ENCODE measurements around the gene ALDH1L1. TPM values are rescaled to one million over a fixed set of nuclear protein-coding genes. Genes with fewer than 3 reads are reported as not detected.

ALDH1L1 gene
- total and polyA plus RNA-seq, 2 of the 4 experiments (the other 2 are of a cell fraction), result not detected

DNA sequence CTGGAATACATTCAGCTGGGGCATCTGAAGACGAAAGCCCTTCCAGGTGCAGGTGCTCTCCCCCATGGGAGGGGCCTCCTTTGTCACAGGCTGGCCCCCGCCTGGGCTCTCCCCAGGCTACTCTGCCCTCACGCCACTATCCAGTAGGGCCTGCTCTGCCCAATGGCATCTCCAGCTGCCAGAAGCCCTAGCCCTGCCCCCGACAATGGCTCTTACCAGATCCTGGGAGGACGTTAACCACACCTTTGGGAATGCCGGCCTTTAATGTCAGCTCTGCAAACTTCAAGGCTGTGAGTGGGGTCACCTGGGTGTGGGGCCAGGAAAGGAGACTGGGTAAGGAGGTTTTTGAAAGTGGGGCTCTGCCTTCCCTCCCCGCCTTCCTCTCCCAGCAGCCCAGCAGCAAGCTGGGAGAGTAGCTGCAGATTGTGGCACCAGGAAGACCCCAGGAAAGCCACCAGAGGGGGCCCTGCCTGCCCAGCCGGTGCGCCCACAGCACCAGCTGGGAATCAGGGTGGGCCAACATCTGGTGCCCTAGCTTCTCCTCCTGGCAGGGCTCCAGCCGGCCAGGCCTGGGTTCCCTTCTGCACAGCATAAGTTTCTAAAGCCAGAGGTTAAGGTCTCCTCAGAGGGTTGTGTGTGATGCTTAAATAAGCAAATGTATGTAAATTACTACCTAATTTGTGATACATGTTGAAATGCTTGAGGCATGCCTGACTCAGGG, 56.1 kb downstream of the ALDH1L1 start:
- Histone ChIP-seq H2AFZ (replicated peaks; ENCODE audit: low read length, poor library complexity) (no peak overlapping the region), H4K8ac (ENCODE audit: low read depth in 2 of 2, low read length in 2 of 2) (no peak overlapping the region), H3K4me3 (ENCODE audit: insufficient read depth, low read depth, low read length) (no peak overlapping the region), H4K91ac (ENCODE audit: insufficient read depth, low read depth, low read length) (no peak overlapping the region), H3K18ac (ENCODE audit: low read depth, low read length) (no peak overlapping the region), H3K4me2 (ENCODE audit: low read depth, low read length) (no peak overlapping the region), H3K9me1 (ENCODE audit: insufficient read depth, low read length) (no peaks in the 10 kb centered on the region), H4K20me1 (ENCODE audit: insufficient read depth, low read length) (no peaks in the 10 kb centered on the region), H2BK15ac (ENCODE audit: low read depth, low read length) (no peak overlapping the region), H3K4ac (ENCODE audit: low read depth, low read length) (no peak overlapping the region), H3K4me1 (ENCODE audit: control insufficient read depth, insufficient read depth, low read length) (no peaks in the 10 kb centered on the region), H3K9me3 (ENCODE audit: control insufficient read depth, insufficient read depth, low read length) (no peaks in the 10 kb centered on the region), H2BK120ac (ENCODE audit: low read depth, low read length) (no peak overlapping the region), H3K27ac (ENCODE audit: insufficient read depth, low read length) (no peak overlapping the region), H3K14ac (replicated peaks; ENCODE audit: low read depth, low read length) (no peak overlapping the region), H2BK20ac (ENCODE audit: low read depth, low read length) (no peak overlapping the region), H4K5ac (ENCODE audit: low read depth, low read length) (no peak overlapping the region), H2AK9ac (replicated peaks; ENCODE audit: low read depth, low read length, poor library complexity) (no peak overlapping the region), H3K56ac (ENCODE audit: extremely low read depth, insufficient read depth, low read length) (no peak overlapping the region), H2AK5ac (ENCODE audit: low read depth, low read length) (no peak overlapping the region), H3K9ac (ENCODE audit: low read depth, low read length) (no peak overlapping the region), H3K79me1 (ENCODE audit: low read depth in 1 of 2, low read length in 2 of 2) (no peaks in the 10 kb centered on the region), H3K36me3 (ENCODE audit: control insufficient read depth, insufficient read depth, low read length) (no peaks in the 10 kb centered on the region), H3K27me3 (ENCODE audit: control insufficient read depth, insufficient read depth, low read length) (peaks cover 49% of the 10 kb centered on the region), H3K23ac (ENCODE audit: low read depth, low read length) (no peak overlapping the region), H2BK5ac (ENCODE audit: low read depth, low read length, poor library complexity, severe bottlenecking) (no peak overlapping the region)
- dilution Hi-C loops (cut with HindIII; ENCODE audit: low sequenced_read_pairs, unreplicated experiment) (no loop called here), in situ Hi-C loops (cut with MboI; ENCODE audit: low sequenced_read_pairs) (no loop called here), intact Hi-C loops (cut with micrococcal nuclease) (no loop called here)
- ChIA-PET CTCF (no interaction called here), POLR2A (ENCODE audit: unreplicated experiment) (no interaction called here)
- WGBS, 2 experiments (ENCODE audit: extremely low coverage in 2 of 2, insufficient read length in 1 of 2), result 10% methylated on average over 2 of the region's 10 CpGs; no CpG with 5 or more reads in 1 of the 2 experiments
- DNase-seq, result no peak
- BruUV-seq (replicated peaks), result no TSS peak
- no peak for ATAC-seq (ENCODE audit: low read depth)
- TF ChIP-seq POLR2A (IDR thresholded peaks at IDR 0.05; ENCODE audit: low read depth, low read length), result no peak
- TF ChIP-seq MAFK (IDR thresholded peaks at IDR 0.05; ENCODE audit: low read depth, low read length), result no peak
- TF ChIP-seq SMC3 (IDR thresholded peaks at IDR 0.05; ENCODE audit: low read depth, low read length), result no peak
- no peak for TF ChIP-seq NFE2L2 (IDR thresholded peaks at IDR 0.05; ENCODE audit: low read depth, low read length)
- TF ChIP-seq FOS (IDR thresholded peaks at IDR 0.05; ENCODE audit: low read depth, low read length), result no peak
- no peak for TF ChIP-seq MAZ (IDR thresholded peaks at IDR 0.05; ENCODE audit: borderline replicate concordance, low read depth, low read length)
- TF ChIP-seq, protein P1, sequence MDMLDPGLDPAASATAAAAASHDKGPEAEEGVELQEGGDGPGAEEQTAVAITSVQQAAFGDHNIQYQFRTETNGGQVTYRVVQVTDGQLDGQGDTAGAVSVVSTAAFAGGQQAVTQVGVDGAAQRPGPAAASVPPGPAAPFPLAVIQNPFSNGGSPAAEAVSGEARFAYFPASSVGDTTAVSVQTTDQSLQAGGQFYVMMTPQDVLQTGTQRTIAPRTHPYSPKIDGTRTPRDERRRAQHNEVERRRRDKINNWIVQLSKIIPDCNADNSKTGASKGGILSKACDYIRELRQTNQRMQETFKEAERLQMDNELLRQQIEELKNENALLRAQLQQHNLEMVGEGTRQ (IDR thresholded peaks at IDR 0.05; ENCODE audit: low read depth, low read length), result no peak
- TF ChIP-seq RCOR1 (IDR thresholded peaks at IDR 0.05; ENCODE audit: insufficient replicate concordance, low read length), result no peak
- TF ChIP-seq BHLHE40 (IDR thresholded peaks at IDR 0.05; ENCODE audit: low read depth, low read length), result no peak
- no peak for TF ChIP-seq CHD1 (IDR thresholded peaks at IDR 0.05; ENCODE audit: low read depth, low read length)
- TF ChIP-seq, protein P2, sequence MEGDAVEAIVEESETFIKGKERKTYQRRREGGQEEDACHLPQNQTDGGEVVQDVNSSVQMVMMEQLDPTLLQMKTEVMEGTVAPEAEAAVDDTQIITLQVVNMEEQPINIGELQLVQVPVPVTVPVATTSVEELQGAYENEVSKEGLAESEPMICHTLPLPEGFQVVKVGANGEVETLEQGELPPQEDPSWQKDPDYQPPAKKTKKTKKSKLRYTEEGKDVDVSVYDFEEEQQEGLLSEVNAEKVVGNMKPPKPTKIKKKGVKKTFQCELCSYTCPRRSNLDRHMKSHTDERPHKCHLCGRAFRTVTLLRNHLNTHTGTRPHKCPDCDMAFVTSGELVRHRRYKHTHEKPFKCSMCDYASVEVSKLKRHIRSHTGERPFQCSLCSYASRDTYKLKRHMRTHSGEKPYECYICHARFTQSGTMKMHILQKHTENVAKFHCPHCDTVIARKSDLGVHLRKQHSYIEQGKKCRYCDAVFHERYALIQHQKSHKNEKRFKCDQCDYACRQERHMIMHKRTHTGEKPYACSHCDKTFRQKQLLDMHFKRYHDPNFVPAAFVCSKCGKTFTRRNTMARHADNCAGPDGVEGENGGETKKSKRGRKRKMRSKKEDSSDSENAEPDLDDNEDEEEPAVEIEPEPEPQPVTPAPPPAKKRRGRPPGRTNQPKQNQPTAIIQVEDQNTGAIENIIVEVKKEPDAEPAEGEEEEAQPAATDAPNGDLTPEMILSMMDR (conservative IDR thresholded peaks at IDR 0.05; ENCODE audit: low read depth, low read length), result no peak
- TF ChIP-seq, protein P3, sequence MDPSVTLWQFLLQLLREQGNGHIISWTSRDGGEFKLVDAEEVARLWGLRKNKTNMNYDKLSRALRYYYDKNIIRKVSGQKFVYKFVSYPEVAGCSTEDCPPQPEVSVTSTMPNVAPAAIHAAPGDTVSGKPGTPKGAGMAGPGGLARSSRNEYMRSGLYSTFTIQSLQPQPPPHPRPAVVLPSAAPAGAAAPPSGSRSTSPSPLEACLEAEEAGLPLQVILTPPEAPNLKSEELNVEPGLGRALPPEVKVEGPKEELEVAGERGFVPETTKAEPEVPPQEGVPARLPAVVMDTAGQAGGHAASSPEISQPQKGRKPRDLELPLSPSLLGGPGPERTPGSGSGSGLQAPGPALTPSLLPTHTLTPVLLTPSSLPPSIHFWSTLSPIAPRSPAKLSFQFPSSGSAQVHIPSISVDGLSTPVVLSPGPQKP (IDR thresholded peaks at IDR 0.05; ENCODE audit: borderline replicate concordance, low read depth, low read length), result no peak
- TF ChIP-seq CEBPB (IDR thresholded peaks at IDR 0.05; ENCODE audit: low read depth, low read length), result no peak
- TF ChIP-seq MXI1 (IDR thresholded peaks at IDR 0.05; ENCODE audit: borderline replicate concordance, low read depth, low read length), result no peak
- no peak for TF ChIP-seq RAD21 (IDR thresholded peaks at IDR 0.05; ENCODE audit: low read length)
- no peak for TF ChIP-seq RFX5 (IDR thresholded peaks at IDR 0.05; ENCODE audit: low read depth, low read length)
